ENCODE measurements around the gene ABCG1. TPM values are rescaled to one million over a fixed set of nuclear protein-coding genes. Genes with fewer than 3 reads are reported as not detected.

ABCG1 gene
- total RNA-seq, 1 donor from 2014 or later: 11.4 TPM

DNA sequence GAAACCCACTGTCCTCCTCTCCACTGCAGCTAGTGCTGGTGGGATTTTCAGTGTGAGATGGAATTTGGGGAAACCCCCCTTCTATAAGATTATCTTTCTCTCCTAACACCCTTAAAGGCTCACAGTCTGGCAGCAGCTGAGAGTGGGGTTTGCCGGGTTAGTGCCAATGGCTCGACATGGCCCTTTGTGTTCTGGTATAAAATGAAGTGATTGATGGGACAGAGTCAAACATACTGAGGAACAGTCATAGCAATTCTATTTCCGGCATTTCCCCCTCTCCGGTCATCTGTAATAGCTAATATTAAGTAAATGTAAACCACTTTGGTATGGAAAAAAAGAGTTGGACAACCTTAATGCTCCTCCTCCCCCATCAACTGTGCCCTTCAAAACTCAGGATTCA lies 58.7 kb downstream of the ABCG1 start:
- Mint-ChIP-seq H3K9me3 (no peaks in the 10 kb centered on the region), H3K4me3 (no peak overlapping the region), H3K4me1 (no peaks in the 10 kb centered on the region), H3K36me3 (ENCODE audit: low read depth) (peaks cover 2% of the 10 kb centered on the region), H3K27me3 (no peaks in the 10 kb centered on the region), H3K27ac (no peak overlapping the region)
- intact Hi-C loops (cut with micrococcal nuclease): no loop called here
- no peak for DNase-seq

DNA sequence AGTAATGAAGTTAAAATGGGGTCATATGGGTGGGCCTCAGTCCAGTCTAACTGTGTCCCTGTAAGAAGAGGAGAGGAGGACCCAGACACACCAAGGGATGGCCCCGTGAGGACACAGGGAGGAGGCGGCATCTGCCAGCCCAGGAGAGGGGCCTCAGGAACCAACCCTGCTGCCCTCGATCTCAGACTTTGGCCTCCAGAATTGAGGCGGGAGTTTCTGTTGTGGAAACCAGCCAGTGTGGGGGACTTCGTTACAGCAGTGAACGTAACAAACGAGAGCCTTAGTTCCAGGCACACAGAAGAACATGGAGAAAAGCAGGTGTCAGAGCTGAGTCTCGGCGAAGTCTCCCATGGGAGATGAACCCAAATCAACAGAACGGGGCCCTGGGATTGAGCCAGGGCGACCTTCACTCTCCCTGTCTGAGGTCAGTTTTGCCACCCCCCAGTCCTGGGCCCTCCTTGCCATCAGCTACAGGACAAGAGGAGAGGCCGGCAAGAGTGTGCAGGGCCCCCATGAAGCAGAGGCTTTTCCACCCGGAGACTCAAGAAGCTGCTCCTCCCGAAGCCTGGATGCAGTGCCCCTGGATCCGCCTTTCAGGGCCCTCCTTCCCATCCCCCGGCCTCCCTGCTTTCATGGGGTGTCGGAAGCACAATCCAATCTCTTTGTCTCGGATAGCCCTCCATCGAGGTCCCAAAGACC lies 59.7 kb downstream of the ABCG1 start:
- Mint-ChIP-seq H3K27me3 (no peaks in the 10 kb centered on the region), H3K27ac (no peak overlapping the region), H3K9me3 (no peaks in the 10 kb centered on the region), H3K4me3 (no peak overlapping the region), H3K36me3 (ENCODE audit: low read depth) (peaks cover 2% of the 10 kb centered on the region), H3K4me1 (no peaks in the 10 kb centered on the region)
- DNase-seq: no peak
- intact Hi-C loops (cut with micrococcal nuclease): no loop called here

DNA sequence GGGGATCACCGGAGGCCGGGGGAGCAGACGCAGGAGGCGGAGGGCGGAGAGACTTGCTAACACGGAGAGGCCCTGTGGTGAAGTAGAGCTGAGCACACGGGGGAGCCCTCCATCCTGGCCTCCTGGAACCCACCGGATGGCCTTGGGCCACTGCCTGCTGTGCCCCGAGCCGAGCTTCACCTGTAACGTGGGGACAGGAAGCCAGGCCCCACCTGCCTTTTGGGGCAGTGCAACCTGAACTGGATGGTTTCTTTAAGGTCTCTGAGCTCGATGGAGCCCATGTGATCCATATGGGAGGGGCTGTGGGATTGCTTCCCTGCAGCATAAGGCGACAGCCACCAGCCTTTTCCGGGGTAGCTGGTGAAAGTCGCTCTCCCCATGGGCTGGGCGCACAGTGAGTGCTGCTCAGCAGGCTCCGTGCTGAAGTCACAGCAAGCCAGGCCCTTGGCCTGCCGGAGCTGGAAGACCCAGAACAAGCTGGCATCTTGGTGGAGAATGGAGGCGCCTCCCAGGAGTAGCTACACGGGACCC lies 60.5 kb downstream of the ABCG1 start:
- intact Hi-C loops (cut with micrococcal nuclease): no loop called here
- Mint-ChIP-seq H3K4me1 (no peaks in the 10 kb centered on the region), H3K4me3 (no peak overlapping the region), H3K9me3 (no peaks in the 10 kb centered on the region), H3K36me3 (ENCODE audit: low read depth) (peaks cover 2% of the 10 kb centered on the region), H3K27me3 (no peaks in the 10 kb centered on the region), H3K27ac (no peak overlapping the region)
- DNase-seq: no peak

DNA sequence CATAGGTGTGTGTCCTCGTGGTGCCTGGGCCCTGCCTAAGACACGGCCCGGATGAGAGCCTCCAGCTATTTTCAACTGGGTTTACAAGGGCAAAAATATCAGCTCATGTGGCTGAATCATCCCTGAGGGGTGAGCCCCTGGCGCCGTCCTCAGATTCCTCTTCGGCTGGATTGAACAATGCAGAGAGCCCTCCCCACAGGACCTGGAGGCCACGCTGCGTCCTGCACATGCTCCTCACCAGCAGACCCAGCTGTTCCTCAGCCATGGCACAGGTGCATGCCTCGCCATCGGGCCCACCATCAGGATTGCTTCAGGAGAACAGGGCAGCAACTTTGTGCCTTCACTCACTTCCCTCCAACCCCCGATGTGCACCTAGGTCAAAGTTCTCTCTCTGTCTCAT lies 60.9 kb downstream of the ABCG1 start:
- no peak overlapping the region for H3K27ac Mint-ChIP-seq
- no peaks in the 10 kb centered on the region for H3K27me3 Mint-ChIP-seq
- H3K36me3 Mint-ChIP-seq (ENCODE audit: low read depth): peaks cover 2% of the 10 kb centered on the region
- no peak overlapping the region for H3K4me3 Mint-ChIP-seq
- DNase-seq: no peak
- intact Hi-C loops (cut with micrococcal nuclease): no loop called here
- no peaks in the 10 kb centered on the region for H3K4me1 Mint-ChIP-seq
- H3K9me3 Mint-ChIP-seq: no peaks in the 10 kb centered on the region

DNA sequence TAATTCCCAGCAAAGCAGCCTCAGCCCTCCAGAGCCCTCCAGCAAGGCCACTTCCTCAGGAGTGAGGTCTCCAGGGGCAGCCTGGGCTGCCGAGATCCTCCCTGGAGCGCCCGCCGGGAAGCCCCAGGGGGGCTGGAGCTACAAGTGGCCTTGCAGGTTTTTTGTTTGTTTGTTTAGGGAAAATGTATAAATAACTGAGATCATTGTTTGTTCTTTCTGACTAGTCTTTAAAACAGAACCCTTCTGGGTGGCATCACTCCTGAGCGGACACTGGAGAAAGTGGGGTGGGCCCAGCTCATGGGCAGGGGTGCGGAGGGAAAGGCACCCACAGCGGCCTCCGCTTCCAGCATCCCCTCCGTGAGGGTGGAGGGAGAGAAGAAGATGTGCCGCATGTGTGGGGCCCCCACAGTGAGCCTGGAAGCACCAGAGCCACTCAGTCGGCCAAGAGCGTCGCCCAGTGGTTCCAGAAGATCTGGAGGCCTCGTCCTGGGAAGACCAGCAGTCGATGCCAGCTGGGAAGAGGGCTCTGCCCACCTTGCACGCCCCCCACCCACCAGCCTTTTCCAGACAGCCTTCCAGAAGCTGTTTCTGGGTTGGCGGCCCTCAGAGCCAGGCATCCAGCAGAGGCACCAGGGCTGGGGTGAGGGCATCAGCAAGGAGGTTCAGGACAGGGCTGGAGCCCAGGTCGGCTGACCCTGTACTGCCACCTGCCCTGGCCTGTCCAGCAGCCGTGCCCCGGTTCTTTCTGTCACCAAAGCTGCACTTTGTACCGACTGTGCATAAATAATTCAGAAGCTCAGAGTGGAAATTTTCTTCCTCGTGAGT lies 61.6 kb downstream of the ABCG1 start:
- H3K27ac Mint-ChIP-seq: no peak overlapping the region
- H3K9me3 Mint-ChIP-seq: no peaks in the 10 kb centered on the region
- no peaks in the 10 kb centered on the region for H3K4me1 Mint-ChIP-seq
- no peaks in the 10 kb centered on the region for H3K27me3 Mint-ChIP-seq
- DNase-seq: no peak
- peaks cover 2% of the 10 kb centered on the region for H3K36me3 Mint-ChIP-seq (ENCODE audit: low read depth)
- intact Hi-C loops (cut with micrococcal nuclease): no loop called here
- no peak overlapping the region for H3K4me3 Mint-ChIP-seq

DNA sequence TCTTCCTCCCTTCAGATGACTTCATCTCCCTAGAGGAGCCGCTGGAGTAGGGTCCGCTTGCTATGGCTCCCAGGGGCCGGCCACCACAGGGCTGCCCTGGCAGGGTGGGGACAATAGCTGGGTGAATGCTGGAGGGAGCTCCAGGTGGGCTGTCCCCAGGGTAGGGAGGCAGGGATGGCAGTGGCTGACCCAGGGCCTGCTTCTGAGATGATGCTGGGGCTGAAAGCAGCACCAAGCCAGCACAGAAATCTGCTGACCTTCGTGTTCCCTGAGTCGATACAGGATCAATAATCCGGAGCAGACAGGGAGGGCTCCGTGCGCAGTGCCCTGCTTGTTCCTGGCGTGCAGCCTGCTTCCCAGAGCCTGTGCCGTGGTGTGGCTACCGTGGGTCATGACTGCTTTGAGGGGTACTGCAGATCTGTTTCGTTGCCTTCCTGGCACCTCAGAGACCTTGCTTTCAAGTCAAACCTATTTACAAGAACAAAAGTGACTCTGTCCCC lies 62.3 kb downstream of the ABCG1 start:
- no peak overlapping the region for H3K27ac Mint-ChIP-seq
- intact Hi-C loops (cut with micrococcal nuclease): no loop called here
- H3K4me3 Mint-ChIP-seq: no peak overlapping the region
- no peak for DNase-seq
- no peaks in the 10 kb centered on the region for H3K27me3 Mint-ChIP-seq
- H3K9me3 Mint-ChIP-seq: no peaks in the 10 kb centered on the region
- peaks cover 4% of the 10 kb centered on the region for H3K36me3 Mint-ChIP-seq (ENCODE audit: low read depth)
- no peaks in the 10 kb centered on the region for H3K4me1 Mint-ChIP-seq

DNA sequence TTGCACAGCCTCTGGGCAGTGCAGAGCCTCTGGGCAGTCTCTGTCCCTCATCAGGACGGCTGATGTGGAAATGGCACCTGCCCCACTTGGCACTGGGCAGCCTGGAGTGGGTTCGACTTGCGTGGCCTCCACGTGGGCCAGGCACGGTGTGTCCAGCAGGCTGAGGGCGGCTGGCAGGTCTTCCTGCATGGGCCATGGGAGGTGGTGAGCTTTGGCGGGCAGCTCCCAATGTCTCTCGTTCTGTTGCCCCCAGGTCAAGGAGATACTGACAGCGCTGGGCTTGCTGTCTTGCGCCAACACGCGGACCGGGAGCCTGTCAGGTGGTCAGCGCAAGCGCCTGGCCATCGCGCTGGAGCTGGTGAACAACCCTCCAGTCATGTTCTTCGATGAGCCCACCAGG lies 63.1 kb downstream of the ABCG1 start:
- no peaks in the 10 kb centered on the region for H3K9me3 Mint-ChIP-seq
- H3K36me3 Mint-ChIP-seq (ENCODE audit: low read depth): peaks cover 9% of the 10 kb centered on the region
- DNase-seq: no peak
- no peaks in the 10 kb centered on the region for H3K27me3 Mint-ChIP-seq
- intact Hi-C loops (cut with micrococcal nuclease): no loop called here
- H3K4me1 Mint-ChIP-seq: no peaks in the 10 kb centered on the region
- H3K4me3 Mint-ChIP-seq: no peak overlapping the region
- H3K27ac Mint-ChIP-seq: no peak overlapping the region

DNA sequence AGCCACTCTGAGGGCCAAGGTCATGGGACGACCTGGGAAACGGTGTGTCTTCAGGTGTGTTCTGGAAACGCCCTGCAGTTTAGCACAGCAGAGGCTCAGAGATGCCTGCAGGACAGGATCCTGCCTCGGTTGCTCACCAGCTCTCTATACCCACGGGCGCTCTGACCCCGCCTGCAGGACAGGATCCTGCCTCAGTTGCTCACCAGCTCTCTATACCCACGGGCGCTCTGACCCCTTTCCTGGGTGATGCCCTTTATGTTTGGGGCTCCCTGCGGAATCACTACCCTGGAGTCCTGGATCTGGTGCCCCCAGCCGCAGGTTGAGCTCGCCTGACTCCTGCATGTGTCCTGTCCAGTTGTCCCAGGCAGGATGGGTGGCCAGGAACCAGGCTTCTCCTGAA lies 63.8 kb downstream of the ABCG1 start:
- no peak overlapping the region for H3K27ac Mint-ChIP-seq
- no peaks in the 10 kb centered on the region for H3K4me1 Mint-ChIP-seq
- H3K4me3 Mint-ChIP-seq: no peak overlapping the region
- peaks cover 9% of the 10 kb centered on the region for H3K36me3 Mint-ChIP-seq (ENCODE audit: low read depth)
- intact Hi-C loops (cut with micrococcal nuclease): no loop called here
- no peak for DNase-seq
- H3K27me3 Mint-ChIP-seq: no peaks in the 10 kb centered on the region
- H3K9me3 Mint-ChIP-seq: no peaks in the 10 kb centered on the region

DNA sequence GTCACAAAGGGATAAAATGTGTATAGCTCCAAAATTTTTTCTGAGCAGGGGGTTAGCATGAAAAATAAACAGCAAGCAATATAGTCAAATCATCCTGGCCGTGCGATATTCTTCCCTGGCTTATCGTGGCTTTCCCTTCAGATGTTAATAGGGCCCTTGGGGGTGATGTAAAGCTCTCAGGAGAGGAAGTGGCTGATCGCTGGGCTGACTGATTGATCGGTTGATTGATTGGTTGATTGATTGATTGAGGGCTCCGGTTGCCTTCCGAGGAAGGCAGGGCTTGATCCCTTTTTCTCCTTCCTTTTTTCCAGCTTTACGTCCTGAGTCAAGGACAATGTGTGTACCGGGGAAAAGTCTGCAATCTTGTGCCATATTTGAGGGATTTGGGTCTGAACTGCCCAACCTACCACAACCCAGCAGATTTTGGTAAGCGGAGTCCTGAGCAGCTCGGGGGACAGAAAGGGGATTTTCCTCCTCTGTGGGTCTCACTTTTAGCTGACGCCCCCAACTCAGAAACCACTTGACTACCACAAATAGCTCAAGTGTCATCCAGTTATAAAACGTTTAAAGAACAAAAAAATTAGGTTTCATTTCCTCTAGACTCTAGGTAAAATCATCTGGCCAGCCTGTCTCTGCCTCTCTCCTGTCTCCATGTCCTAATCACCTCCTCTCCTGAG lies 66.8 kb downstream of the ABCG1 start:
- Mint-ChIP-seq H3K4me1 (no peaks in the 10 kb centered on the region), H3K9me3 (peaks cover 5% of the 10 kb centered on the region), H3K36me3 (ENCODE audit: low read depth) (peaks cover 27% of the 10 kb centered on the region), H3K27ac (no peak overlapping the region), H3K27me3 (no peaks in the 10 kb centered on the region), H3K4me3 (no peak overlapping the region)
- intact Hi-C loops (cut with micrococcal nuclease): no loop called here
- DNase-seq: no peak

DNA sequence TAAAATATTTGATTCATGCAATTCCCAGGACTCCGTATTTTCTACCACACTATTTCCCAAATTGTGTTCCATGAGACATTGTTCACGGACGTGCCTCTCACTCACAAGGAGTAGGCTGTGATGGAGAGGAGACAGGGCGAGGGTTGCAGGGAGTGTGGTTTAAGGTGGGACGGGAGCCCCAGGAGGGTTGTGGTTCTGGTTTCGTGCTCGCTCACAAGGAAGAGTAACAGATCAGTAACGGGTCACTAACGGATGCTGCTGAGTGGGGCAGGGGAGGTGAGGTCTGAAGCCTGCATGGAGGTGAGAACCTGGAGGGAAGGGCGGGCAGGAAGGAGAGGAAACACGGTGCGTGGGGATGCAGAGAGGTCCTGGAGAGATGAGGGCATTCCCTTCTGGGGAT lies 67.5 kb downstream of the ABCG1 start:
- intact Hi-C loops (cut with micrococcal nuclease): no loop called here
- no peak for DNase-seq
- peaks cover 5% of the 10 kb centered on the region for H3K9me3 Mint-ChIP-seq
- no peak overlapping the region for H3K27ac Mint-ChIP-seq
- no peak overlapping the region for H3K4me3 Mint-ChIP-seq
- no peaks in the 10 kb centered on the region for H3K4me1 Mint-ChIP-seq
- no peaks in the 10 kb centered on the region for H3K27me3 Mint-ChIP-seq
- peaks cover 27% of the 10 kb centered on the region for H3K36me3 Mint-ChIP-seq (ENCODE audit: low read depth)

DNA sequence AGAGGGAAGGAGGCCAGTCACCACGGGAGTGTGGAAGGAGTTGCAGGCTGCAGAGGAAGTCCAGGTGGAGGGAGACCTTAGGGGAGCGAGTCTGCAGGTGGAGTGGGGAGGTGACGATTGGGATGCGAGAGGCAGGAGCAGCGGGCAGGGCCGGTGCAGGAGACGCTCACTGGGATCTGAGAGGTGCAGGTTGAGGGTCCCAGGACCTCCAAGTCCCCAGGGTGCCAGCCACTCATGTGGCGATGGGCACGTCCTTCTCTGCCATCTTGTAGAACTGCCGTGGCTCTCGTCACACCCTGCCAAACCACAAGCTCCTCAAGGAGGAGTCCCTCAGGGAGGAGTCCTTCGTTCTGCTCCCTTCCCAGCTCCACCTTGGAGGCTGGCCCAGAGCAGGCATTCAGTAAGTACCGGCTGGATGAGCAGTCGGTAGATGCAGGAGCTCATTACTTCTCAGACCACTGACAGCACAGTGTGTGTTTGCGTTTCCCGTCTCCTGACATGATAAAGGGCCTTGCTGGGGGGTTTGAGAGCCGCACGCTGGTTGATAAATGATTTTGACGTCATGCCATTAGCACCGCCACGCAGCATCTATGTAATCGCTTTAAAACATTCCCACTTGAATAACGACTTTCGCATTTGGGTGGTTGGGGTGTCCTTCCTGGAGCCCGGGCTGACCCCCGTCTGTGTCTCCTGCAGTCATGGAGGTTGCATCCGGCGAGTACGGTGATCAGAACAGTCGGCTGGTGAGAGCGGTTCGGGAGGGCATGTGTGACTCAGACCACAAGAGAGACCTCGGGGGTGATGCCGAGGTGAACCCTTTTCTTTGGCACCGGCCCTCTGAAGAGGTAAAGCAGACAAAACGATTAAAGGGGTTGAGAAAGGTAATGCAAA lies 68.5 kb downstream of the ABCG1 start:
- Mint-ChIP-seq H3K27ac (no peak overlapping the region), H3K4me1 (no peaks in the 10 kb centered on the region), H3K36me3 (ENCODE audit: low read depth) (peaks cover 27% of the 10 kb centered on the region), H3K4me3 (no peak overlapping the region), H3K9me3 (peaks cover 5% of the 10 kb centered on the region), H3K27me3 (no peaks in the 10 kb centered on the region)
- intact Hi-C loops (cut with micrococcal nuclease): no loop called here
- no peak for DNase-seq

DNA sequence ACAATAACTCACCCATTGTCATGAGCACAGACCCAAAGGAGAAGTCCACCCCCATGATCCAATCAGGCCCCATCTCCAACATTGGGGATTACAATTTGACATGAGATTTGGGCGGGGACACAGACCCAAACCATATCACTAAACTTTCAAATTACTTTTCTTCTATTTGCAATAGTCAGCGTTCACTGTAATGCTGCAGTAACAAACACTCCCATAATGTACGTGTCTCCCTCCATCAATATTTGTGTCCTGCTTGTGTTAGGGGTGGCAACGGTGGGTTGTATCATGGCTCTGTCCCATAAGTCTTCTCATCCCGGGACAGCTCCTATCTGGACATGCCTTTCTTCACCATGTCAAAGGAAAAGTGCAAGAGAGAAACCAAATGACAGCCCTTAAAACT lies 70.0 kb downstream of the ABCG1 start:
- H3K36me3 Mint-ChIP-seq (ENCODE audit: low read depth): peaks cover 27% of the 10 kb centered on the region
- no peaks in the 10 kb centered on the region for H3K4me1 Mint-ChIP-seq
- no peak for DNase-seq
- no peak overlapping the region for H3K4me3 Mint-ChIP-seq
- H3K9me3 Mint-ChIP-seq: peaks cover 5% of the 10 kb centered on the region
- H3K27ac Mint-ChIP-seq: no peak overlapping the region
- intact Hi-C loops (cut with micrococcal nuclease): no loop called here
- no peaks in the 10 kb centered on the region for H3K27me3 Mint-ChIP-seq

DNA sequence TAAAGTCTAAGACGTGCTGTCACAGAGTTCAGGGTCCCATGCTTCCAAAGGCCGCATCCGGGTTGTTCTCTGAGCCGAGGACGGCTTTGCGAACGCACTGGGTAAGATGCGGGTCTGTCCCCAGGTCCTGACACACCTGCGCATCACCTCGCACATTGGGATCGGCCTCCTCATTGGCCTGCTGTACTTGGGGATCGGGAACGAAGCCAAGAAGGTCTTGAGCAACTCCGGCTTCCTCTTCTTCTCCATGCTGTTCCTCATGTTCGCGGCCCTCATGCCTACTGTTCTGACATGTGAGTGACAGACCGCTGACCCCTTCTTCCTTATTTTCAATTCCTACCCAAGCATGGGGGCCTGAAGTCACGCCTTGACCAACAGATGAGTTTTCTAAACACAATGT lies 71.0 kb downstream of the ABCG1 start:
- H3K27me3 Mint-ChIP-seq: no peaks in the 10 kb centered on the region
- no peak overlapping the region for H3K4me3 Mint-ChIP-seq
- no peak overlapping the region for H3K27ac Mint-ChIP-seq
- peaks cover 30% of the 10 kb centered on the region for H3K36me3 Mint-ChIP-seq (ENCODE audit: low read depth)
- intact Hi-C loops (cut with micrococcal nuclease): no loop called here
- H3K9me3 Mint-ChIP-seq: peaks cover 5% of the 10 kb centered on the region
- no peak for DNase-seq
- H3K4me1 Mint-ChIP-seq: no peaks in the 10 kb centered on the region
